GM23248 (cell line): ENCODE data around the gene ADISSP.

Experiments
- EZH2 ChIP-seq: fragments of 200-600 bp; sonication (generic); IDR thresholded peaks from 2 replicates; pipeline ENCODE4 v1.6.1; 2018; ENCODE audit warnings: antibody characterized with exemption, mild to moderate bottlenecking; ENCODE audit not compliant: insufficient read depth, poor library complexity, severe bottlenecking
- EZH2phosphoT487 ChIP-seq: fragments of 200-600 bp; sonication (generic); IDR thresholded peaks from 2 replicates; pipeline ENCODE4 v1.6.1; 2018; ENCODE audit warnings: antibody characterized with exemption, moderate library complexity, mild to moderate bottlenecking, low read depth; ENCODE audit not compliant: insufficient read depth

- TF ChIP-seq EZH2, result no peak
- no peak for TF ChIP-seq EZH2phosphoT487
These were observed 16.1 kb upstream of the ADISSP start for GRCh38 chr20:3783511-3784195.
